Endodermal cell (in vitro differentiated cells): ENCODE measurements around the gene GPR84. TPM values are rescaled to one million over a fixed set of nuclear protein-coding genes. Genes with fewer than 3 reads are reported as not detected.
A peak's percentile ranks its signal among the peaks of the same experiment; 100 is the strongest.

Source experiments
- DNase-seq: peaks from one replicate; pipeline ENCODE4 v3.0.0-alpha.2; 2017
- H3K27ac ChIP-seq: 2 replicates; pipeline ENCODE4 v1.5.1; 2013; ENCODE audit warnings: mild to moderate bottlenecking, low read depth, low read length, moderate library complexity
- H3K27me3 ChIP-seq: 2 replicates; pipeline ENCODE4 v1.6.1; 2013; ENCODE audit warnings: mild to moderate bottlenecking, low read length, moderate library complexity; ENCODE audit not compliant: insufficient read depth, control insufficient read depth, poor library complexity, severe bottlenecking
- H3K36me3 ChIP-seq: 2 replicates; pipeline ENCODE4 v1.7.0; 2013; ENCODE audit warnings: mild to moderate bottlenecking, low read length, moderate library complexity; ENCODE audit not compliant: control insufficient read depth, insufficient read depth
- H3K4me1 ChIP-seq: one replicate; pipeline ENCODE4 v1.7.0; 2013; ENCODE audit warnings: low read length; ENCODE audit not compliant: control insufficient read depth, insufficient read depth
- H3K4me3 ChIP-seq: 2 replicates; pipeline ENCODE4 v1.5.1; 2013; ENCODE audit warnings: mild to moderate bottlenecking, low read length, moderate library complexity
- H3K9ac ChIP-seq: 2 replicates; pipeline ENCODE4 v1.6.1; 2013; ENCODE audit warnings: mild to moderate bottlenecking, low read length, moderate library complexity; ENCODE audit not compliant: poor library complexity, severe bottlenecking; ENCODE audit errors: extremely low read depth
- H3K9me3 ChIP-seq: 2 replicates; pipeline ENCODE4 v1.6.1; 2013; ENCODE audit warnings: mild to moderate bottlenecking, low read length, moderate library complexity; ENCODE audit not compliant: control insufficient read depth
- H3K27ac Mint-ChIP-seq: 2 replicates; pipeline ENCODE4 v1.8.0; 2020; ENCODE audit warnings: mixed read lengths
- H3K27me3 Mint-ChIP-seq: 2 replicates; pipeline ENCODE4 v1.8.0; 2021; ENCODE audit warnings: mild to moderate bottlenecking, mixed read lengths; ENCODE audit not compliant: insufficient read depth
- H3K36me3 Mint-ChIP-seq: 2 replicates; pipeline ENCODE4 v1.8.0; 2020; ENCODE audit warnings: low read depth, mixed read lengths
- H3K4me1 Mint-ChIP-seq: 2 replicates; pipeline ENCODE4 v1.8.0; 2020; ENCODE audit warnings: mixed read lengths
- H3K4me3 Mint-ChIP-seq: 2 replicates; pipeline ENCODE4 v1.8.0; 2020; ENCODE audit warnings: mild to moderate bottlenecking, moderate library complexity, mixed read lengths
- H3K9me3 Mint-ChIP-seq: 2 replicates; pipeline ENCODE4 v1.8.0; 2020; ENCODE audit warnings: mild to moderate bottlenecking, mixed read lengths
- WGBS, 2 experiments: methylation state at CpG; one replicate each; pipeline versions ENCODE4 v1.1.5 to v1.1.7; 2013; ENCODE audit warnings: missing lambda C conversion rate in 2 of 2, mixed read lengths in 1 of 2; ENCODE audit not compliant: insufficient coverage in 1 of 2, insufficient read length in 1 of 2; 5-methylcytosine and 5-hydroxymethylcytosine counted together
- total RNA-seq, 2 donors: library from RNA; stranded (reverse); fragmentation: NEBNext Ultra II Directional in 1 of 2; extraction: Animal tissue kit (Norgen Biotek cat#: 25700) in 1 of 2; gene quantifications; 2 replicates in 1 of 2; 3 replicates in 1 of 2; pipeline ENCODE4 v1.2.1, GENCODE V29; 2021
- TF ChIP-seq, protein P1 (sequence below): fragments of 200-600 bp; sonication (generic); conservative IDR thresholded peaks from 2 replicates; pipeline ENCODE4 v1.5.0; 2021; ENCODE audit warnings: antibody characterized with exemption, mild to moderate bottlenecking

GPR84 gene
- total RNA-seq, 2 donors from 2014 or later = not detected

- H3K4me1 ChIP-seq = no peaks in the 10 kb centered on the region
- peaks cover 9% of the 10 kb centered on the region for H3K27me3 ChIP-seq
- peaks cover 23% of the 10 kb centered on the region for H3K4me1 Mint-ChIP-seq
- WGBS, 2 experiments = 88% methylated on average over 2 of the region's 2 CpGs; no CpG with 5 or more reads in 1 of the 2 experiments
- no peak overlapping the region for H3K27ac Mint-ChIP-seq
- H3K27me3 Mint-ChIP-seq = peaks cover 51% of the 10 kb centered on the region
- peak; percentile 43 for DNase-seq
- no peaks in the 10 kb centered on the region for H3K36me3 ChIP-seq
- TF ChIP-seq, protein P1, sequence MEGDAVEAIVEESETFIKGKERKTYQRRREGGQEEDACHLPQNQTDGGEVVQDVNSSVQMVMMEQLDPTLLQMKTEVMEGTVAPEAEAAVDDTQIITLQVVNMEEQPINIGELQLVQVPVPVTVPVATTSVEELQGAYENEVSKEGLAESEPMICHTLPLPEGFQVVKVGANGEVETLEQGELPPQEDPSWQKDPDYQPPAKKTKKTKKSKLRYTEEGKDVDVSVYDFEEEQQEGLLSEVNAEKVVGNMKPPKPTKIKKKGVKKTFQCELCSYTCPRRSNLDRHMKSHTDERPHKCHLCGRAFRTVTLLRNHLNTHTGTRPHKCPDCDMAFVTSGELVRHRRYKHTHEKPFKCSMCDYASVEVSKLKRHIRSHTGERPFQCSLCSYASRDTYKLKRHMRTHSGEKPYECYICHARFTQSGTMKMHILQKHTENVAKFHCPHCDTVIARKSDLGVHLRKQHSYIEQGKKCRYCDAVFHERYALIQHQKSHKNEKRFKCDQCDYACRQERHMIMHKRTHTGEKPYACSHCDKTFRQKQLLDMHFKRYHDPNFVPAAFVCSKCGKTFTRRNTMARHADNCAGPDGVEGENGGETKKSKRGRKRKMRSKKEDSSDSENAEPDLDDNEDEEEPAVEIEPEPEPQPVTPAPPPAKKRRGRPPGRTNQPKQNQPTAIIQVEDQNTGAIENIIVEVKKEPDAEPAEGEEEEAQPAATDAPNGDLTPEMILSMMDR = no peak
- no peaks in the 10 kb centered on the region for H3K9me3 ChIP-seq
- no peak overlapping the region for H3K9ac ChIP-seq
- no peaks in the 10 kb centered on the region for H3K9me3 Mint-ChIP-seq
- H3K36me3 Mint-ChIP-seq = peaks cover 16% of the 10 kb centered on the region
- H3K4me3 ChIP-seq = no peak overlapping the region
- no peak overlapping the region for H3K27ac ChIP-seq
- no peak overlapping the region for H3K4me3 Mint-ChIP-seq
Measured at GRCh38 chr12:54375259-54375579, 10.9 kb upstream of the GPR84 start.

DNA sequence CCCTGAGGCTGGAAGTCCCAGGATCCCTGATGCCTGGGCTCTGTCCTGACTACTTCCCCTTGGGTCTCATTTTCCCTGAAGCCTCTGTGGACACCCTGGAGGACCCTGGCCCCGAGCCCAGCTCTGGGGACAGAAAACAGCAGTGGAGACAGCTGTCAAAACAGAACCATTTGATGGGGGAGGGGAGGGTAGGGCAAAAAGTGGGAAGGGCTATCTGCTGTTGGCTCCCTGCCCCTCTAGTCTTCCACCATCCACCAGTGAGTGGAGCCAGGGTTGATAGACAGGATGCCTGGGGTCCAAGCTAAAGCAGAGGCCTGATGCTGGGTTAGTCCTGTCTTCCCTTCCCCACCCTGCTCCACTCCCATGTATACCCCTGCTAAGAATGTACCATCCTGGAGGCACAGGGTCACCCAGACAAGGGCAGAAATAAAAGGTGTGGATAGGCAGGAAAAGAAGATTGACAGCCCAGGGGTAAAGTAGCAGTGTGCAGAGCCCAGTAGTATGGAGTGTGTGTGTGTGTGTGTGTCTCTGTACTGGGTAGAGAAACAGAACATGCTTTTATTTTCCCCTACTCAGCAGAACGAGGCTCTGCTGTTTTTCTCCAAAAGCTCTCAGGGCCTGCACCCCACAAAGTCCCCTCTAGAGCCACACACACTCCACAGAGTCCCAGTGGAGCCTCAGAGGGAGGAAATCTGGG is 10.4 kb upstream of the GPR84 start:
- H3K27ac Mint-ChIP-seq = no peak overlapping the region
- WGBS, 2 experiments = 82 to 100% methylated on average over 1 to 2 of the region's 2 CpGs

GRCh38 chr12:54373649-54374561 is 9.6 kb upstream of the GPR84 start:
- Mint-ChIP-seq H3K27me3 (peaks cover 63% of the 10 kb centered on the region), H3K4me3 (no peak overlapping the region), H3K27ac (no peak overlapping the region), H3K36me3 (peaks cover 16% of the 10 kb centered on the region), H3K9me3 (no peaks in the 10 kb centered on the region), H3K4me1 (peaks cover 26% of the 10 kb centered on the region)
- H3K9ac ChIP-seq = no peak overlapping the region
- no peak overlapping the region for H3K4me3 ChIP-seq
- DNase-seq = no peak
- H3K4me1 ChIP-seq = no peaks in the 10 kb centered on the region
- H3K9me3 ChIP-seq = no peaks in the 10 kb centered on the region
- no peak overlapping the region for H3K27ac ChIP-seq
- TF ChIP-seq, protein P1 = no peak
- no peaks in the 10 kb centered on the region for H3K36me3 ChIP-seq
- WGBS, 2 experiments = 86 to 98% methylated on average over 6 to 10 of the region's 10 CpGs
- H3K27me3 ChIP-seq = peaks cover 17% of the 10 kb centered on the region

More for the DNA sequence above, 10.4 kb upstream of the GPR84 start:
- Histone ChIP-seq H3K9me3 (no peaks in the 10 kb centered on the region), H3K4me1 (no peaks in the 10 kb centered on the region), H3K27ac (no peak overlapping the region), H3K4me3 (no peak overlapping the region), H3K36me3 (no peaks in the 10 kb centered on the region), H3K9ac (no peak overlapping the region), H3K27me3 (peaks cover 11% of the 10 kb centered on the region)
- H3K4me1 Mint-ChIP-seq = peaks cover 23% of the 10 kb centered on the region
- H3K36me3 Mint-ChIP-seq = peaks cover 16% of the 10 kb centered on the region
- peak; percentile 43 for DNase-seq
- H3K4me3 Mint-ChIP-seq = no peak overlapping the region
- TF ChIP-seq, protein P1 = no peak
- no peaks in the 10 kb centered on the region for H3K9me3 Mint-ChIP-seq
- peaks cover 55% of the 10 kb centered on the region for H3K27me3 Mint-ChIP-seq
